ENCODE data around the gene AOPEP.

DNA sequence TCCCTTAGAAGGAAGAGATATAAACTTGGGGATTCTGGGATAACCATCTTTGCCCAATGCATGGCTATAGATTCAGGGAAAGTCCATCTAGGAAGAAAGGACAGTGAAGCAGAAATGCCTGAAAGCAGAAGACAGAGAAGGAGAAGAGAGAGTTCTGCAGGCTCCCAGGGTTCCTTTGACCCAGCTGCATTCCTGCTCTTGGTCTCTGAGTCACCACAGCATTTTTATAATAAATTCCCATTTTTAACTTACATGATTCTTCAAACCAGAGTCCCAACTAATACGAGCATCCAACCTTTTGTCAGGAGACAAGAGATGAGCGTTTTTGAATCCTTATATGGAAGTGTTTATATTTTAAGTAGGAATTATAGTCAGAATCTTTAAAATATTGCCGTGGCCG lies 12.0 kb upstream of the AOPEP start:
- no peak for TF ChIP-seq POLR2A (IDR thresholded peaks at IDR 0.05; ENCODE audit: low read depth, low read length)
- TF ChIP-seq, protein P1, sequence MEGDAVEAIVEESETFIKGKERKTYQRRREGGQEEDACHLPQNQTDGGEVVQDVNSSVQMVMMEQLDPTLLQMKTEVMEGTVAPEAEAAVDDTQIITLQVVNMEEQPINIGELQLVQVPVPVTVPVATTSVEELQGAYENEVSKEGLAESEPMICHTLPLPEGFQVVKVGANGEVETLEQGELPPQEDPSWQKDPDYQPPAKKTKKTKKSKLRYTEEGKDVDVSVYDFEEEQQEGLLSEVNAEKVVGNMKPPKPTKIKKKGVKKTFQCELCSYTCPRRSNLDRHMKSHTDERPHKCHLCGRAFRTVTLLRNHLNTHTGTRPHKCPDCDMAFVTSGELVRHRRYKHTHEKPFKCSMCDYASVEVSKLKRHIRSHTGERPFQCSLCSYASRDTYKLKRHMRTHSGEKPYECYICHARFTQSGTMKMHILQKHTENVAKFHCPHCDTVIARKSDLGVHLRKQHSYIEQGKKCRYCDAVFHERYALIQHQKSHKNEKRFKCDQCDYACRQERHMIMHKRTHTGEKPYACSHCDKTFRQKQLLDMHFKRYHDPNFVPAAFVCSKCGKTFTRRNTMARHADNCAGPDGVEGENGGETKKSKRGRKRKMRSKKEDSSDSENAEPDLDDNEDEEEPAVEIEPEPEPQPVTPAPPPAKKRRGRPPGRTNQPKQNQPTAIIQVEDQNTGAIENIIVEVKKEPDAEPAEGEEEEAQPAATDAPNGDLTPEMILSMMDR (IDR thresholded peaks at IDR 0.05; ENCODE audit: extremely low read depth in 1 of 2, insufficient read depth in 1 of 2, low read depth in 1 of 2, low read length in 2 of 2) = no peak
- TF ChIP-seq, protein P2, sequence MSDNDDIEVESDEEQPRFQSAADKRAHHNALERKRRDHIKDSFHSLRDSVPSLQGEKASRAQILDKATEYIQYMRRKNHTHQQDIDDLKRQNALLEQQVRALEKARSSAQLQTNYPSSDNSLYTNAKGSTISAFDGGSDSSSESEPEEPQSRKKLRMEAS (IDR thresholded peaks at IDR 0.05; ENCODE audit: insufficient read depth, insufficient read length) = no peak
- TF ChIP-seq POLR2AphosphoS5 (IDR thresholded peaks at IDR 0.05; ENCODE audit: insufficient read depth, low read depth, low read length) = no peak
- no peak for TF ChIP-seq EZH2 (IDR thresholded peaks at IDR 0.05; ENCODE audit: borderline replicate concordance, low read depth, low read length, severe bottlenecking)
- TF ChIP-seq MYC (IDR thresholded peaks at IDR 0.05; ENCODE audit: low read depth, low read length) = no peak
- no peak for TF ChIP-seq GATA2 (IDR thresholded peaks at IDR 0.05; ENCODE audit: insufficient read depth, insufficient read length, low read depth, low read length)
- no peak for TF ChIP-seq JUN (IDR thresholded peaks at IDR 0.05; ENCODE audit: borderline replicate concordance, insufficient read depth, insufficient read length, low read depth)

Measured in endothelial cell of umbilical vein (primary cell).